ENCODE measurements around the gene ATP8B1.

GRCh38 chr18:57789759-57790158, 13.4 kb downstream of the ATP8B1 start:
- TF ChIP-seq POLR2AphosphoS5 (IDR thresholded peaks at IDR 0.05; ENCODE audit: insufficient read depth, low read depth, low read length): no peak
- TF ChIP-seq, protein P1, sequence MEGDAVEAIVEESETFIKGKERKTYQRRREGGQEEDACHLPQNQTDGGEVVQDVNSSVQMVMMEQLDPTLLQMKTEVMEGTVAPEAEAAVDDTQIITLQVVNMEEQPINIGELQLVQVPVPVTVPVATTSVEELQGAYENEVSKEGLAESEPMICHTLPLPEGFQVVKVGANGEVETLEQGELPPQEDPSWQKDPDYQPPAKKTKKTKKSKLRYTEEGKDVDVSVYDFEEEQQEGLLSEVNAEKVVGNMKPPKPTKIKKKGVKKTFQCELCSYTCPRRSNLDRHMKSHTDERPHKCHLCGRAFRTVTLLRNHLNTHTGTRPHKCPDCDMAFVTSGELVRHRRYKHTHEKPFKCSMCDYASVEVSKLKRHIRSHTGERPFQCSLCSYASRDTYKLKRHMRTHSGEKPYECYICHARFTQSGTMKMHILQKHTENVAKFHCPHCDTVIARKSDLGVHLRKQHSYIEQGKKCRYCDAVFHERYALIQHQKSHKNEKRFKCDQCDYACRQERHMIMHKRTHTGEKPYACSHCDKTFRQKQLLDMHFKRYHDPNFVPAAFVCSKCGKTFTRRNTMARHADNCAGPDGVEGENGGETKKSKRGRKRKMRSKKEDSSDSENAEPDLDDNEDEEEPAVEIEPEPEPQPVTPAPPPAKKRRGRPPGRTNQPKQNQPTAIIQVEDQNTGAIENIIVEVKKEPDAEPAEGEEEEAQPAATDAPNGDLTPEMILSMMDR (IDR thresholded peaks at IDR 0.05; ENCODE audit: extremely low read depth in 1 of 2, insufficient read depth in 1 of 2, low read depth in 1 of 2, low read length in 2 of 2): no peak

Data from endothelial cell of umbilical vein (primary cell).